GM12878 (cell line): ENCODE results near the gene ANKRD13A. TPM values are rescaled to one million over a fixed set of nuclear protein-coding genes. Genes with fewer than 3 reads are reported as not detected.

Experiments
- ATAC-seq: fragments of 200-7000 bp; cut with Tn5 transposase; 3 replicates; pipeline ENCODE4 v1.9.1; 2020; ENCODE audit warnings: mild to moderate bottlenecking, moderate library complexity
- BruUV-seq: library from RNA; stranded (reverse); fragments of 400-500 nt; replicated peaks from 2 replicates; lab custom pipeline; 2021; lab: Mats Ljungman, UMichigan
- CTCF ChIA-PET: fragments of 300-600 bp; sonication (Branson Sonifier 250); formaldehyde crosslinking; extraction: SDS; loops from one replicate; lab custom pipeline; 2021; ENCODE audit warnings: inconsistent platforms; lab: Yijun Ruan, JAX
- POLR2A ChIA-PET: fragments of 350-600 bp; formaldehyde crosslinking; extraction: SDS; loops from one replicate; lab custom pipeline; 2021; ENCODE audit warnings: inconsistent platforms; lab: Charles Lee
- RAD21 ChIA-PET: fragments of 300-600 bp; sonication (Branson Sonifier 250); formaldehyde crosslinking; loops from one replicate; lab custom pipeline; 2023; ENCODE audit warnings: antibody characterized with exemption; ENCODE audit not compliant: unreplicated experiment; lab: Charles Lee
- SMC1A ChIA-PET: fragments of 300-600 bp; sonication (Branson Sonifier 250); formaldehyde crosslinking; loops from one replicate; lab custom pipeline; 2023; ENCODE audit not compliant: unreplicated experiment, uncharacterized antibody; lab: Charles Lee
- DNase-seq: peaks from one replicate; pipeline ENCODE4 v3.0.0-alpha.2; 2011; ENCODE audit warnings: low read depth, low spot score
- FAIRE-seq: peaks from 3 replicates; lab custom pipeline; 2011; peaks lifted over from hg19 to GRCh38; lab: Jason Lieb, UNC
- H2AFZ ChIP-seq: 2 replicates; pipeline ENCODE4 v1.6.0; 2011; ENCODE audit warnings: low read depth, low read length, control low read depth; ENCODE audit not compliant: control insufficient read depth
- H3K27ac ChIP-seq: 2 replicates; pipeline ENCODE4 v1.5.1; 2011; ENCODE audit warnings: control low read depth; ENCODE audit not compliant: control insufficient read depth, insufficient read depth
- H3K27me3 ChIP-seq, 2 experiments: replicated peaks in 1 of 2; 2 replicates each; pipeline versions ENCODE4 v1.6.0 to v1.6.1; 2011; ENCODE audit warnings: low read length in 1 of 2; ENCODE audit not compliant: control insufficient read depth in 2 of 2, insufficient read depth in 2 of 2
- H3K36me3 ChIP-seq, 2 experiments: 2 replicates each; pipeline ENCODE4 v1.5.1; 2011; ENCODE audit warnings: low read length in 1 of 2; ENCODE audit not compliant: control insufficient read depth in 2 of 2, insufficient read depth in 2 of 2
- H3K4me1 ChIP-seq: 2 replicates; pipeline ENCODE4 v1.6.1; 2011; ENCODE audit warnings: mild to moderate bottlenecking, low read length, moderate library complexity, mixed read lengths; ENCODE audit not compliant: control insufficient read depth, insufficient read depth
- H3K4me2 ChIP-seq: 2 replicates; pipeline ENCODE4 v1.6.0; 2011; ENCODE audit warnings: control low read depth; ENCODE audit not compliant: control insufficient read depth, insufficient read depth
- H3K4me3 ChIP-seq: fragments of 200-600 bp; sonication (generic); 2 replicates; pipeline ENCODE4 v1.5.1; 2016
- H3K79me2 ChIP-seq: 2 replicates; pipeline ENCODE4 v1.6.0; 2011; ENCODE audit warnings: low read length; ENCODE audit not compliant: control insufficient read depth, insufficient read depth
- H3K9ac ChIP-seq: 2 replicates; pipeline ENCODE4 v1.8.0; 2011; ENCODE audit warnings: low read length, control low read depth, mixed read lengths; ENCODE audit not compliant: control insufficient read depth, insufficient read depth
- H3K9me3 ChIP-seq: replicated peaks from 3 replicates; pipeline ENCODE4 v1.5.1; 2011; ENCODE audit warnings: mild to moderate bottlenecking, low read length; ENCODE audit not compliant: control insufficient read depth, insufficient read depth
- H4K20me1 ChIP-seq: 2 replicates; pipeline ENCODE4 v1.6.0; 2011; ENCODE audit not compliant: control insufficient read depth, insufficient read depth
- ATF2 ChIP-seq: IDR thresholded peaks from 2 replicates; pipeline ENCODE4 v1.6.1; 2012; ENCODE audit warnings: low read length, inconsistent platforms
- FOS ChIP-seq: IDR thresholded peaks from 3 replicates; pipeline ENCODE4 v1.6.1; 2011; ENCODE audit warnings: borderline replicate concordance; ENCODE audit not compliant: insufficient read length; ENCODE audit errors: extremely low read depth
- GATAD2B ChIP-seq: fragments of 450-650 bp; conservative IDR thresholded peaks from 2 replicates; pipeline ENCODE4 v1.6.1; 2017; ENCODE audit warnings: low read depth, mild to moderate bottlenecking, moderate library complexity
- IRF4 ChIP-seq: IDR thresholded peaks from 2 replicates; pipeline ENCODE4 v1.6.1; 2011; ENCODE audit warnings: low read depth, low read length
- KLF5 ChIP-seq: fragments of 450-650 bp; IDR thresholded peaks from 2 replicates; pipeline ENCODE4 v1.6.1; 2014; ENCODE audit warnings: mild to moderate bottlenecking; ENCODE audit not compliant: partially characterized antibody
- NR2C2 ChIP-seq: IDR thresholded peaks from 2 replicates; pipeline ENCODE4 v1.6.1; 2011; ENCODE audit warnings: borderline replicate concordance, low read depth; ENCODE audit not compliant: control insufficient read depth, insufficient read length
- RB1 ChIP-seq: fragments of 450-650 bp; formaldehyde crosslinking; IDR thresholded peaks from 2 replicates; pipeline ENCODE4 v1.6.1; 2017; ENCODE audit warnings: mild to moderate bottlenecking, borderline replicate concordance
- RUNX3 ChIP-seq: IDR thresholded peaks from 2 replicates; pipeline ENCODE4 v1.6.1; 2012; ENCODE audit warnings: low read length, inconsistent platforms
- SRF ChIP-seq, 2 experiments: IDR thresholded peaks; 2 replicates each; pipeline ENCODE4 v1.6.1; 2011; ENCODE audit warnings: low read depth in 2 of 2, low read length in 2 of 2, mild to moderate bottlenecking in 1 of 2, moderate library complexity in 1 of 2
- ZZZ3 ChIP-seq: IDR thresholded peaks from 2 replicates; pipeline ENCODE4 v1.6.1; 2011; ENCODE audit warnings: low read depth; ENCODE audit not compliant: control insufficient read depth, insufficient read length
- WGBS: methylation state at CpG from one replicate; pipeline ENCODE4 v1.1.6; 2016; ENCODE audit warnings: low lambda C conversion rate; ENCODE audit not compliant: insufficient replicate concordance, insufficient coverage; ENCODE audit errors: missing lambda C conversion rate; 5-methylcytosine and 5-hydroxymethylcytosine counted together
- in situ Hi-C: fragments of 300-500 bp; cut with MboI; formaldehyde crosslinking; loops from 9 replicates; pipeline ENCODE4 v1.14.3; 2018; ENCODE audit warnings: mixed read lengths
- intact Hi-C: fragments of 100-400 bp; cut with micrococcal nuclease; formaldehyde crosslinking; loops from one replicate; pipeline ENCODE4 v1.14.2; 2022; ENCODE audit not compliant: unreplicated experiment
- polyA plus RNA-seq, 11 experiments: library from polyadenylated mRNA; depleted of rRNA in 4 of 11; unstranded in 6 of 11; stranded (reverse) in 5 of 11; fragments of >200 nt; fragmentation: Nextera tagmentation in 4 of 11; fragmentation: Illumina TruSeq in 1 of 11; extraction: Ambion mirVana in 4 of 11; extraction: Trizol in 1 of 11; gene quantifications; 1 replicate in 1 of 11; 2 replicates in 10 of 11; pipeline versions ENCODE4 v1.2.1 to v1.2.3, GENCODE V29; 2011 to 2016; ENCODE audit warnings: inconsistent platforms in 2 of 11, missing spikeins in 2 of 11, low read depth in 1 of 11
- total RNA-seq, 4 experiments: library from RNA; depleted of rRNA in 3 of 4; stranded (reverse); fragments of >200 nt in 3 of 4; fragmentation: Illumina TruSeq in 1 of 4; extraction: Trizol in 1 of 4; gene quantifications; 2 replicates each; pipeline versions ENCODE4 v1.2.1 to v1.2.3, GENCODE V29; 2013 to 2021
- TF ChIP-seq, protein P1 (sequence below): IDR thresholded peaks from 2 replicates; pipeline ENCODE4 v1.6.1; 2011; ENCODE audit warnings: borderline replicate concordance, low read depth, mild to moderate bottlenecking, moderate library complexity, low read length; ENCODE audit not compliant: insufficient read depth, poor library complexity, severe bottlenecking
- TF ChIP-seq, protein P2 (sequence below): fragments of 450-650 bp; IDR thresholded peaks from 2 replicates; pipeline ENCODE4 v1.6.1; 2017; ENCODE audit warnings: mild to moderate bottlenecking, moderate library complexity

The ANKRD13A gene
- total and polyA plus RNA-seq, 10 of the 15 experiments (the other 5 are each of a cell fraction or from before 2014, with no cell fraction given), result 10.2 to 93.4 (median 76.5) TPM

- RAD21 ChIA-PET, result interaction anchor here (1.0 to 1.4 kb wide), 2 partner anchors 16 to 22 kb away, joined by 3 read pairs; no protein-coding TSS in a partner anchor
- Histone ChIP-seq H3K27me3 (no peaks in the 10 kb centered on the region), H3K79me2 (peaks cover 15% of the 10 kb centered on the region), H3K36me3 (peaks cover 13 to 24% of the 10 kb centered on the region in 2 experiments)
- intact Hi-C loops (no loop called here), in situ Hi-C loops (no loop called here)
- no peak for FAIRE-seq
- DNase-seq, result no peak
- BruUV-seq, result no TSS peak
- TF ChIP-seq ATF2 (no peak), ZZZ3 (no peak), IRF4 (no peak), RUNX3 (no peak), RB1 (no peak), SRF (IDR thresholded peaks at IDR 0.05; ENCODE audit: low read depth in 2 of 2, low read length in 2 of 2) (no peak), GATAD2B (no peak), FOS (no peak), NR2C2 (no peak), KLF5 (no peak)
- TF ChIP-seq, protein P1, sequence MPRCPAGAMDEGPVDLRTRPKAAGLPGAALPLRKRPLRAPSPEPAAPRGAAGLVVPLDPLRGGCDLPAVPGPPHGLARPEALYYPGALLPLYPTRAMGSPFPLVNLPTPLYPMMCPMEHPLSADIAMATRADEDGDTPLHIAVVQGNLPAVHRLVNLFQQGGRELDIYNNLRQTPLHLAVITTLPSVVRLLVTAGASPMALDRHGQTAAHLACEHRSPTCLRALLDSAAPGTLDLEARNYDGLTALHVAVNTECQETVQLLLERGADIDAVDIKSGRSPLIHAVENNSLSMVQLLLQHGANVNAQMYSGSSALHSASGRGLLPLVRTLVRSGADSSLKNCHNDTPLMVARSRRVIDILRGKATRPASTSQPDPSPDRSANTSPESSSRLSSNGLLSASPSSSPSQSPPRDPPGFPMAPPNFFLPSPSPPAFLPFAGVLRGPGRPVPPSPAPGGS, result no peak
- TF ChIP-seq, protein P2, sequence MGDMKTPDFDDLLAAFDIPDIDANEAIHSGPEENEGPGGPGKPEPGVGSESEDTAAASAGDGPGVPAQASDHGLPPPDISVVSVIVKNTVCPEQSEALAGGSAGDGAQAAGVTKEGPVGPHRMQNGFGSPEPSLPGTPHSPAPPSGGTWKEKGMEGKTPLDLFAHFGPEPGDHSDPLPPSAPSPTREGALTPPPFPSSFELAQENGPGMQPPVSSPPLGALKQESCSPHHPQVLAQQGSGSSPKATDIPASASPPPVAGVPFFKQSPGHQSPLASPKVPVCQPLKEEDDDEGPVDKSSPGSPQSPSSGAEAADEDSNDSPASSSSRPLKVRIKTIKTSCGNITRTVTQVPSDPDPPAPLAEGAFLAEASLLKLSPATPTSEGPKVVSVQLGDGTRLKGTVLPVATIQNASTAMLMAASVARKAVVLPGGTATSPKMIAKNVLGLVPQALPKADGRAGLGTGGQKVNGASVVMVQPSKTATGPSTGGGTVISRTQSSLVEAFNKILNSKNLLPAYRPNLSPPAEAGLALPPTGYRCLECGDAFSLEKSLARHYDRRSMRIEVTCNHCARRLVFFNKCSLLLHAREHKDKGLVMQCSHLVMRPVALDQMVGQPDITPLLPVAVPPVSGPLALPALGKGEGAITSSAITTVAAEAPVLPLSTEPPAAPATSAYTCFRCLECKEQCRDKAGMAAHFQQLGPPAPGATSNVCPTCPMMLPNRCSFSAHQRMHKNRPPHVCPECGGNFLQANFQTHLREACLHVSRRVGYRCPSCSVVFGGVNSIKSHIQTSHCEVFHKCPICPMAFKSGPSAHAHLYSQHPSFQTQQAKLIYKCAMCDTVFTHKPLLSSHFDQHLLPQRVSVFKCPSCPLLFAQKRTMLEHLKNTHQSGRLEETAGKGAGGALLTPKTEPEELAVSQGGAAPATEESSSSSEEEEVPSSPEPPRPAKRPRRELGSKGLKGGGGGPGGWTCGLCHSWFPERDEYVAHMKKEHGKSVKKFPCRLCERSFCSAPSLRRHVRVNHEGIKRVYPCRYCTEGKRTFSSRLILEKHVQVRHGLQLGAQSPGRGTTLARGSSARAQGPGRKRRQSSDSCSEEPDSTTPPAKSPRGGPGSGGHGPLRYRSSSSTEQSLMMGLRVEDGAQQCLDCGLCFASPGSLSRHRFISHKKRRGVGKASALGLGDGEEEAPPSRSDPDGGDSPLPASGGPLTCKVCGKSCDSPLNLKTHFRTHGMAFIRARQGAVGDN, result no peak
- TF ChIP-seq, all 136 proteins: peak for 0
- Histone ChIP-seq H3K9me3 (no peaks in the 10 kb centered on the region), H3K4me3 (no peak overlapping the region), H2AFZ (no peak overlapping the region), H3K27ac (no peak overlapping the region), H3K4me1 (peaks cover 7% of the 10 kb centered on the region; the same call in 1 of the 2 replicates), H4K20me1 (no peaks in the 10 kb centered on the region; the same call in 1 of the 2 replicates), H3K9ac (no peak overlapping the region), H3K4me2 (no peak overlapping the region)
- no peak for ATAC-seq
- WGBS, result 89% methylated on average over 10 of the region's 10 CpGs
- ChIA-PET SMC1A (interaction anchor here (0.7 to 1.4 kb wide), 4 partner anchors 10 to 55 kb away, joined by 3 read pairs; no protein-coding TSS in a partner anchor), POLR2A (interaction anchor here (1.3 kb wide), 1 partner anchor 10 kb away, joined by 3 read pairs; no protein-coding TSS in a partner anchor), CTCF (interaction anchor here (0.7 to 1.0 kb wide), 3 partner anchors 10 to 34 kb away, joined by 3 read pairs; no protein-coding TSS in a partner anchor)
These were observed 11.0 kb upstream of the ANKRD13A start for GRCh38 chr12:109988274-109988673.
